ENCODE measurements around the gene THADA. TPM values are rescaled to one million over a fixed set of nuclear protein-coding genes. Genes with fewer than 3 reads are reported as not detected.
A peak's percentile ranks its signal among the peaks of the same experiment; 100 is the strongest.
"Not testable (repeated sequence)": the region's sequence is repeated elsewhere in the genome, so short reads cannot be mapped to it uniquely, and the experiment has no call there.

Gene THADA
- total RNA-seq, 1 donor: 40.7 TPM

DNA sequence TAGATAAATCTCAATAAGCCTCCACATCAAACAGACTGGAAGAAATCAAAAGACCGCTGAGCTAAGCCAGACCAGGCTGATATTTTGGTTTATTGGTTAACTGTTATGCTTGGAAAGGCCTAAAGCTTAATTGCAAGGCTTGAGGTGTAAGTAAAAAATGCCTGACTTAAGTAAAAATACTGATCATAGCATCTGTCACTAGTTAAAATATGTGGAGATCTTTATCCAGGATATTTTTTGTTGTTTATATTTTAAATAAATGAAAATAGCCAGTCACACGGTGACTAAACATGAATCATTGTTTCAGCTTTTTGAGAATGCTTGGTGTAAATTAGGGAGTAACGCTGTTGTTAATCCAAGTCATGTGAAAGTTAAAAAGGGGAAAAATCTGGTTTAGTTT, 127.9 kb downstream of the THADA start:
- DNase-seq (ENCODE audit: low read depth in 2 of 3, low spot score in 2 of 3): no peak

DNA sequence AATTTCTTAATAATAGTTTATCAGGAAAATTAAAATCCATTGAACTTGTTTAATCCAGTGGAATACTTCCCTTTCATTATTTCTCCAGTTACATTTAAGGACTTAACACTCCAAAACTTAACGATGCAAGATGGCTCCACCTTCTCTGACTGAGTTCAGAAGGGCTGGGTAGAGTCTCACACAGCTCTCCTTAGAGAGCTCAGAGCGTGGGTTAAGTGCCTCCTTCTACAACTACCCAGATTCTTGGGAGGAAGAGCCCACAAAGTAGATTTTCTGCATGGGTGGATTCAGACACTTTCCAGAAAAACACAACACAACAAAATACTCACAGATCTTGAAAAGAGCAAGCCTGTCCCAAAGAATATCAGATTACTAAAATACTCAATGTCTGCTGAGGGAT, 130.6 kb downstream of the THADA start:
- no peak for DNase-seq (ENCODE audit: low read depth in 2 of 3, low spot score in 2 of 3)

DNA sequence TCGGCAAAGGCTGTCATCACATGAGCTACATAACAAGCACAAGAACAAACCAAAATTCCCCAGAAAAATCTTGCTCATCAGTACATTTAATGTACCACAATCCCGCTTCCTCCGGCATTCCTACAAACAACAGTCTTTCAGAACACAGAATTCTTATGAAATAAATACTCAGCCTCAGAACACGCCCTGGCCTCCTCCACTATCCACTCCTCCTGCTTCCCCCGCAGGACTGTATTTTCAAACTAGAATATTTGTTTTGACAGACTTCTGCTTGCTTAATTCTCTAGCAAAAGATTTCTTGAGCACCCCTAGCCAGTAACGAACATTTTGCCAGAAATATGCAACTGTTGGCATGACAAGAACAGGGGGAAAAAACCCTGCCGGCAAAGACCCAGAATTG, 131.2 kb downstream of the THADA start:
- no peak for DNase-seq (ENCODE audit: low read depth in 2 of 3, low spot score in 2 of 3)

DNA sequence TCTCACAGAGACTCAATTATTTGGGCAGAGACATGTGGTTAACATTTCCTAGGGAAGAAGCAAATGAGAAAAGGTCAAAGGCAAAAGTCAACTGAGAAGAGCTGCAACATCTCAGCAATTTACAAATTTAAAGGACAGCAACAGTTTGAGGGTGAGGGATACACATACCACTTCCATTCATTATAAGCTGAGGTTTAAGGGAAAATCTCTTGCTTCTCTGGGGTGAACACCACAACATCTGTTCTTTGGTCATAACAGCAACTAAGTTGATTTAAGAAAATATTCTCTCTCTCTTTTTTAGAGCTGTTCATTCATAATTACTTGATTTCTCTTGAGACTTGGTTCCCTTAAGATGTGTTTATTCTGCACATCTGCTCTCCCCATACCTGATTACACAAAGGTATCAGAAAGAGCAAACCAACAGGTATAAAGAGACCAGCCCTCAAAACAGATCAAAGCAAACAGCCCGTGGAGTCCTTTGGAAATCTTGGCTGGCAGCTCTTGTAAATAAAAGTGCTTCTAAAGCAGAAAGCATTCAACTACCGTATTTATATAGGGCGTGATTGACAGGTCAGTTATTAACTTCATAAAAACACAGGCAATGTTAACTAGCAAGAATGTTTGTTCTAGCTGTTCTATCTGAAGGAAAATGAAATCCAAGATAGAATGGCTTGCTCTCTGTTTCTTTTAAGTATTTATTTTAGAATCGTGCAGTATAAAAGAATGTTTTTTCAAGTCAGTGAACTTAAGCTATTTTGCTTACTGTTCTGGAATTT, 132.8 kb downstream of the THADA start:
- no peak for DNase-seq (ENCODE audit: low read depth in 2 of 3, low spot score in 2 of 3)

DNA sequence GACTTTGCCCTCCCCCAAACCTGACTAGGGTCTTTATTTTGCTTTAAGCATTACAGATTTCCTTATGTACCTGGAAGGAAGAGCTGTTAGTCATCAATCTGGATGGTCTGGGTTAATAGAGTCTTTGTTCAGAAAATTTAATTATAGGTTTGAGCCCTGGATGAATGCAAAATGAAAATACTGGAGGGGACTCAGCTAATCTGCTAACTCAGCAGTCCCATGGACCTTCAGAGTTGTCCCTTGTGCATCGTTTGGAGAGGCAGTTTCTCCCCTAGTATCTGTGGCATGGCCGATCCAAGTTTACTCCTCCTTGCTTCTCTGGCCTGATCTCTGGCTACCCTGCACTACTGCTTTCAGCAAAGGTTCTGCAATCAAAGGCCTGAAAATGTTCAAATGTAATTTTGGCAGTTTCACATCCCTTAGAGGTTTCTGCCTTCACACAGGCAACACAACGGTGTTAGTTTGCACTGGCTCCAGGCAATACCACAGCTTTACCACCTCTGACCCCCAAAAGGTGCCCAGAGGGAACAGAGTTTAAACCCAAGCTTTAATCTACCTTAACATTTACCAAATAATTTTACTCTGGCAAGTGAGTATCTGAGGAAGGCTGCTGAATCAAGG, 134.3 kb downstream of the THADA start:
- no peak for DNase-seq (ENCODE audit: low read depth in 2 of 3, low spot score in 2 of 3)

DNA sequence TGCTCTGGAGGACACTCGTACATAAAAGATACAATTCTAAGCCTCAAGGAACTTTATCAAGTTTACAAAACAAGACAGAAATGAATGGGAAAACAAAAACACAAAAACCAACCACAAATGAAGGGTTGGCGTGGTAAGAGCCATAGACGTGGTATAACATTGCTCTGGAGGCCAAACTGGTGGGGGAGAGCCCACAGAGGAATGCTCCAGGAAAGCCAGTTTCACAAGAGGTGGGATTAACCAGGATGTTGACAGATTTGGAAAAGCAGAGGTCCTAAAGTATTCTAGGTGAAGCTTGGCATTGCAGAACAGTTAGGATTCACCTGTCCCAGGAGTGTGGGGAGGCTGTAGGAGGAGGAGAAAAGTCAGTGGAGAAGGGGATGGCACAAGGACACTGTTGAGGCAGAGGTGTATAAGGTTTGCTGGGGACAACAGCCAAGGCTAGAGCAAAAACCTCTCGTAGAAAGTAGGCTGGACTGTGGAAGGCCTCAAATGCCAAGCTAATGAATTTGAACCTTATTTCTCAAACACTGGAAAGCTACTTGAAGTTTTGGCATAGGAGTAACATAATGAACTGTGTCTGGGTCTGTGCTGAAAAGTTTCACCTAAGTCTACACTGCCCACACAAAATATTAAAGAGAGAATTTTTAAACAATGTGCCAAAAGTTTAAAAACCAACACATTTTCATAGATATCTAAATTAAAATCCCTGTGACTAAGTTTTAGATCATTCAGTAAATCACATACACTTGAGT, 135.1 kb downstream of the THADA start:
- DNase-seq (ENCODE audit: low read depth in 2 of 3, low spot score in 2 of 3): no peak

DNA sequence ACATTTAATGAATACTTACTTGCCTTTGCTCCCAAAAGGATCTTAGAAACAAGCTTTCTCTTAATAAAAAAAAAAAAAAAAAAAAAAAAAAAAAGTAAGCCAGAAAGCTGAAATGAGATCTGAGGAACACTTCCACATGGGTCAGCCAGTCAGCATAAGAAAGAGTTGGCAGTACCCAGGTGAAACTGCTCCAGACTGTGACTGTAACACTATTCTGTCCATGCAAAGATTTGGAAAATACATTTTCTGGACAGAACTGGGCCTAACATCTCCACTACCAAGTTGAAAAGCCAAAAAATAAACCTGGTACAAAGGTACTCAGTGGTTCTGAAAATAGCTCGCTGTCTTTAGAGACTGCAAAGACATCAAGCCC, 135.7 kb downstream of the THADA start:
- no peak for DNase-seq (ENCODE audit: low read depth in 2 of 3, low spot score in 2 of 3)

DNA sequence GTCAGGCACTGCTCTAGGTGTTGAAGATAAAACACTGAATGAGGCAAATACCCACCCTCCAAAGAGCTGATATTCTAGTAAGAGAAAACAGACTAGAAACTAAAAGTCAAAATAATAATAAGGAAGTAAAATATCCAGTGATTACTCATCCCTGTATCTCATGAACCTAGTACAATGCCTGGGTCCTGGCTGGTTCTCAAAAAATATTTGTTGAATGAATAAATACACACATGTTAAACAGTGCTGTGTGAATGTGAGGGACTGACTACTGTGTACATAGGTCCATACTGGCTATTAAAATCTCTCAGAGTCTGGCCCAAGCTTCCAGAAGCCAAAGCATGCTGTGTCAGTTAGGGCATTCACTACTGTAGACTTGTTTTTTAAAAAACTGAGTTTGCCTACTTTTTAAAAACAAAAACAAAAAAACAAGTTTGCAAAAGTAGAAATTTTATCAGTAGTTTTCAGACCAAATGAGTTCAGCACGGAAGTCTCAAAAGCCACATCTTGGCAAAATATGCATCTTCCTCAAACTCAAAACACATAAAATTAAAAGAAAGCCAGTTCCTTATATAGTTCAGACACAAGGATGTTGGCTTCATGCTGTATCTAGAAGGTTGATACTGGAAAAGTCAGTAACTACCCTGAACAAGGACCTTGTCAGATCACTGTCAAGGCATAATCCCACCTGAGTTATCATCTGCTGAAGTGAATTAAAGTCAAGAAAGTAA, 136.2 kb downstream of the THADA start:
- DNase-seq (ENCODE audit: low read depth in 2 of 3, low spot score in 2 of 3): peak in 1 of 3 donors; percentile 66

DNA sequence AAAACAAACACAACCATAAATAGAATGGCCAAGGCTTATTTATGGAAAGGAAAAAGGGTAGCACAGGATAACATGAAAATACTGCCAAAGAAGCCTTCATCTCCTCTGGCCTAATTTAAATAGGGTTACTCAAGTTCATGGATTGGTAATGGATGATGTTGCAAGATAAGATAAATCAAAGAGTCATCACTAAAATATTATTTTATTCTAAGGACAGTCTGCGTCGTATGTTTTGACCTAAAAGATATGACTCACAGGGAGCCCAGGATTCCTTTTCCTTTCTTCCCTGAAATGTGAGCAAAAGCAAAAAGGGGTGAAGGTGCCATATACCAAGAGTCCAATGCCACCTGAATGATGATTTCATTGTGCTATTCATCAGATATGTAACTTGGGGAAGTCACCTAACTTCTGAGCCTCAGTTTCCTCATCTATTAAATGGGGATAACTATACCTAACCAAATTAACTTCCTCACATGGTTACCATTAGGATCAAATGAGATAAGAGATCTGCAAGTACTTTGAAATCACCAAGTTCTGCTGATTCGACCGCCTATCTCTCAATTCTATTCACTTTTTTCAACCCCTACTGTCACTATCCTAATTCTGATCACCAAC, 137.7 kb downstream of the THADA start:
- DNase-seq (ENCODE audit: low read depth in 2 of 3, low spot score in 2 of 3): no peak

DNA sequence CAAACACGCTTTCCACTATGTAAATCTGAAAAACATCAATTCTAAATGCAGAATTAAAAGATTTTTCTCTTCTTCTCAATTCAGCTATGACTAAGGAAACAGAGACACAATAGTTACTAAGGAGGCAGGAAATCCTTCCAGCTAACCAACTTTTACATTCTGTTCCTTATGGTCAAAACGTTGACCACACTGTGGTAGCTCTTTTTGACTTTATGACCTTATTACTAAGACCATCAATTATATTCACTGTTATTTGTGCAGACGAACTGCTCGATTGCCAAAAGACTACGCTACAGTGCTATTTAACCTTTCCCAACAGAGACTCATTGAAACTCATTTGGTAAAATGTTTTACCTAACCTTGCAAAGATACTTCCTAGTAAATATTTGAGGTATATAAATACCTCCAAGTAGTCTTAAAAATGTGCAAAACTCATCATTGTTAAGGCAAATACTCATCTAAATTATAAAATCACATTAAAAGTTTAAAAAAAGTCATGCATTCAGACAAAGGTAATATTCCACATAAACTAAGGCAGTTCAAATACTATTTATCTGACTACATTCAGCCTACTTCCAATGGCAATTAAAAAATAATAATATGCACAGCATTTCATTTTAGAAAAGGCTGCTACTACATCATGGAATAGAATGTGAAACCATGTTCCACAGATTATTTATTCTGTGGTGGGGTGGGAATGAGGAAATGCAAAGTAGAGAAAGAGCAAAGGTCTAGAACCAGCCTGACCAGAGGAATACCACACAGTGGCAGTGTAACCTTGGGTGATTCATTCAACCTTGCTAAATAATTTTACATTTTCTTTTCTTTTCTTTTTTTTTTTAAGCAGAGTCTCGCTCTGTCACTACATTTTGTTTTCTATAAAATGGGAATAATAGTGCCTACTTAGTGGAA, 139.9 kb downstream of the THADA start:
- DNase-seq (ENCODE audit: low read depth in 2 of 3, low spot score in 2 of 3): peak in 2 of 3 donors; percentile 36 to 55

DNA sequence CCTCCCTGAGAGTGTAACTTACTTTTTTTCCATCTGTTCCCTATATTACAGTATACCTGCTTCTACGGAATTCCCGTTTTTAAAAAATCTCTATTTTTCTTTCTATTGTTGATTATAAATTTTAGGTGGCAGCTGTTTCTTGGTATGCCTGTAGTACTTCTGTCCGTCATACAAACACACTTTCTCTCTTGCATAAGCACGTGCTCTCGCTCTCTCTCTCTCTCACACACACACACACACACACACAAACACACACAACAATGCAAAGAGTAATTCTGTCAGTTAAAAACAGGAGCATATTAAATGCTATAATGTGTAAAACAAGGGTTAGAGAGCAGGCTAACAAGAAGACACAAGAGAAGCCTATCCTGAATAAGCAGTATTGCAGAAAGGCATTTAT, 140.5 kb downstream of the THADA start:
- DNase-seq (ENCODE audit: low read depth in 2 of 3, low spot score in 2 of 3): no peak

DNA sequence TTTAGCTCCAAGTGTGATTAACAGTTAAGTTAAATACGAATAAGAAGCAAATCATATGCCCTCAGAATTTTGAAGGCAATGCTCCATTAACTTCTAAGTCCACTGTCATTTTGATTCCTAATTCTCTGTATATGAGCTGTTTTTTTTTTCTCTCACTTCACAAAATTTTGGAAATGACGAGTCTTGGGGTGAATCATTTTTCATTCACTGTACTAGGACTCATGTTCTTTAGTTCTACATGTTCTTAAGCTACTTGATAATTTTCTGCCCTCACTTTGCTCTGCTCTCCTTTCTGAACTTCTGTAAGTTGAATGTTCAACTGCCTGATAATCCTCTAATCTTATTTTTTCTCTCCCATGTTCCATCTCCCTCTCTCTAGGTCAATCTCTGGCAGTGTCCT, 141.0 kb downstream of the THADA start:
- no peak for DNase-seq (ENCODE audit: low read depth in 2 of 3, low spot score in 2 of 3)

DNA sequence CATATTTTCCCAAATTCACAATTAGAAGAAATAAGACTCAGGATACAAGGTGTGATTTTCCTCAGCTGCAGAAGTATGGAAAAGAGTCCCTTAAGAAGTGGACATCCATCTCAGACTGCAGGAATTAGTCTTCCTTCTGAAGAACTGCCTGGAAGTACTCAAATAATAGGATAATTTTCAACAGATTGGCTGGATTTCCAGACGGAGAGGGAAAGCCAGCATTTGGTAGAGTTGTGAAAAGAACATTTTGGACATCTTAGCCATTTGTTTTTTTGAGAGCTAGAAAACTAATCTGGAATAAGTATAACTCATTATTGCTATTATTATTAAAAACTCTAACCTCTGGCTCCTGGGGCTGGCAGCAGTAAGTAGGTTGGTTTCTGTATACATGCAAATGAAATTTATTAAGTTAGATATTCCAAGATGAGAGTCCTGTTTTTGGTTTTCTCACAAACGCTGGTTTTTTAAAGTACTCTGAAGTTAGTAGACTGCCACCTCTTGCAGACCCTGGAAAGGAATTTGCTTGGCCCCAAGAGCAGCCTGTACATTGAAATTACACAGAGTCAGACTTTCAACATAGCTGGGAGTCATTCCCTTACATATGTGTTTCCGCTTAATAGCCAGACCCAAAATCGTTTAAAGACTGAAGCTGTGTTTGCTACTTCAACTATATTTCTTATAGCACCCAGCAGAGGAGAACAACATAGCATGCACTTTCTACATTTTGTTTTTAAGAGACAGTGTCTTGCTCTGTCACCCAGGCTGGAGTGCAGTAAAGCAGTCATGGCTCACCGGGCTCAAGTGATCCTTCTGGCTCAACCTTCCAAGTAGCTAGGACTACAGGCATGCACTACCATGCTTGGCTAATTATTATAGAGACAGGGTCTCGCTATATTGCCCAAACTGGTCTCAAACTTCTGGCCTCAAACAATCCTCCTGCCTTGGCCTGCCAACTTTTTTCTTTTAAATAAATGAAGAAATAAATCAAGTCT, 142.4 kb downstream of the THADA start:
- no peak for DNase-seq (ENCODE audit: low read depth in 2 of 3, low spot score in 2 of 3)

DNA sequence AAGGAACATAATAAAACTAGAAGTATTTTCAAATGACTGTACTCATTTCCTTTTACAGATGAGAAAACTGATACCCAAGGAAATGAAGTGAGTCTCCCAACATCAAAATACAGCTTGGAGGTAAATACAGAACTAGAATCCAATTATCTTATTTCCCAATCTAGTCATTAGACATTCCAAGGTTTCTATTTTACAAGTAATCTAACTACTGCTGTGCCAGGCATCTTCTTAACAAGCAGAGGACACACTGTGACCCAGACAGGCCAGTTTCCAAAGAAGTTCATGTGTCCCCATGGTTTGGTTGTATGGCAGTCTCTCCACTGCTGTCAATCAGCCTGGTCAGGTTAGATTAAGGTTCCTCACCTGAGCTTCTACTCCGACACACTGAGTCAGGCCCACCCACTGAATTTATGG, 143.5 kb downstream of the THADA start:
- no peak for DNase-seq (ENCODE audit: low read depth in 2 of 3, low spot score in 2 of 3)

DNA sequence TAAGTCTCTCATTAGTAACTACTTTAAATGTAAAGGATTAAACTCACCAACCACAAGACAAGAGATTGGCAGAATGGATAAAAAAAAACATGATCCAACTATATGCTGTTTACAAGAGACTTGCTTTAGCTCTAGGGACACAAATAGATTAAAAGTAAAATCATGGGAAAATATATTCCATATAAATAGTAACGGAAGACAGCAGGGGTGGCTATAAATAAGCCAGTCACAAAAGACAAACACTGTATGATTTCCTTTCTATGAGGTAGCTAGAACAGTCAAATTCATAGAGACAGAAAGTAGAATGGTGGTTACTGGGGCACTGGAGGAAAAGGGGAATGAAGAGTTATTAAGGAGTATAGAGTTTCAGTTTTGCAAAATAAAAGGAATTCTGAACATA, 145.2 kb downstream of the THADA start:
- DNase-seq (ENCODE audit: low read depth in 2 of 3, low spot score in 2 of 3): no peak

DNA sequence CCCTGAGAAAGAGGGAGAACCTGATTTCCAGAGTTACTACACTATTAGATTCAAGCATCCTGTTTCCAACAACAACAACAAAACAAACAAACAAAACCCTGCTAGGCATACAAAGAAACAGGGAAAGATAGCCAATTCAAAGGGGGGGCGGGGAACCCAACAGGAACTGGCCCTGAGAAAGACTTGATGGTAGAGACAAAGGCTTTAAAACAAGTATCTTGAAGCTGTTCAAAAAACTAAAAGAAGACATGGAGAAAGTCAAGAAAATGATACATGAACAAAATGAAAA, 147.1 kb downstream of the THADA start:
- no peak for DNase-seq (ENCODE audit: low read depth in 2 of 3, low spot score in 2 of 3)

DNA sequence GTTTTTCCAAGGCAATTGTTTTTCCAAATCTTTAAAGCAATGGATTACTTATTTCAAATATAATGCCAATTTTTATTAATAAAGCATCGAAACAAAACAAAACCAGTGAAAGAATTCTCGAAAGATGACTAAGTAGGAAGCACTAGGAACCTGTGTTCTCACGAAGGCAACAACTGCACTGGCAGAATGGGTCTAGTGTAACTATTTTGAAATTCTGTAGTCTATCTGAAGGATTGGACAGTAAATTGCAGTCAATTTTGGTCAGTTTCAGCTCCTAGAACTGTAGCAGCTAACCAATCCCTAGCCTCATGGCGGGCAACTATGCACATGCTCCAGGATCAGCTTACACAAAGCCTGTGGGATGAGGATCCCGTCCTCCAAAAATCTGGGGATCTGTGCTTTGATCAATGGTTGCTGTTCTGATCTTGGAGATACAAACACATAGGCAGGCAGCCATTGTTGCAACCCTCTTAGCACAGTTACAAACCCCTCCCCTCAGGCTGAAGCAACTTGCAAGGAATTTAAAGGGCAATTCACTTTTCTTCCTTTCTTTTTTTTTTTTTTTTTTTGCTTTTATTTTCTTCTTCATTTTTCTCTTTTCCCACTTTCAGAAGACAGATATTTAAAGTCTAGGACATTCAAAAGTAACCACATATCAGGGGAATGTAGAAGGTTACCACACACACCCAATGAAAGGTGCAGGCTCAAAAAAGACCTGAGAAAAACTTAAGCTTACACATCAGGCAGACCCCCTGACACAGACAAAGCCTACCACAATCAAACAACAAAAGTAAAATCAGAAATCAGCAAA, 147.6 kb downstream of the THADA start:
- DNase-seq (ENCODE audit: low read depth in 2 of 3, low spot score in 2 of 3): no peak

DNA sequence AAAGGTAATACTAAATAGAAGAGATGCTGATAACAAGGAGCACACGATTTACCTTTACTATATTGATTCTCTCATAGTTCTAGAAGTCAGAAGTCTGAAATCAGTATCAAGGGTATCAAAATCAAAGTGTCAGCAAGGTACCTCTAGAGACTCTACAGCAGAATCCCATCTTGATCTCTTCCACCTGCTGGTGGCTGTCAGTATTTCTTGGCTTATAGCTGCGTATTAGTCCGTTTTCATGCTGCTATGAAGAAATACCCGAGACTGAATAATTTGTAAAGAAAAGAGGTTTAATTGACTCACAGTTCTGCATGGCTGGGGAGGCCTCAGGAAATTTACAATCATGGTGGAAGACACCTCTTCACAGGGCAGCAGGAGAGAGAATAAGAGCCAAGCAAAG, 149.1 kb downstream of the THADA start:
- DNase-seq (ENCODE audit: low read depth in 2 of 3, low spot score in 2 of 3): not testable (repeated sequence)

All from hematopoietic multipotent progenitor cell (in vitro differentiated cells).